ENCODE results near the gene PDGFA. TPM values are rescaled to one million over a fixed set of nuclear protein-coding genes. Genes with fewer than 3 reads are reported as not detected.

Gene PDGFA
- total RNA-seq, 1 donor from 2014 or later: 37.2 TPM

DNA sequence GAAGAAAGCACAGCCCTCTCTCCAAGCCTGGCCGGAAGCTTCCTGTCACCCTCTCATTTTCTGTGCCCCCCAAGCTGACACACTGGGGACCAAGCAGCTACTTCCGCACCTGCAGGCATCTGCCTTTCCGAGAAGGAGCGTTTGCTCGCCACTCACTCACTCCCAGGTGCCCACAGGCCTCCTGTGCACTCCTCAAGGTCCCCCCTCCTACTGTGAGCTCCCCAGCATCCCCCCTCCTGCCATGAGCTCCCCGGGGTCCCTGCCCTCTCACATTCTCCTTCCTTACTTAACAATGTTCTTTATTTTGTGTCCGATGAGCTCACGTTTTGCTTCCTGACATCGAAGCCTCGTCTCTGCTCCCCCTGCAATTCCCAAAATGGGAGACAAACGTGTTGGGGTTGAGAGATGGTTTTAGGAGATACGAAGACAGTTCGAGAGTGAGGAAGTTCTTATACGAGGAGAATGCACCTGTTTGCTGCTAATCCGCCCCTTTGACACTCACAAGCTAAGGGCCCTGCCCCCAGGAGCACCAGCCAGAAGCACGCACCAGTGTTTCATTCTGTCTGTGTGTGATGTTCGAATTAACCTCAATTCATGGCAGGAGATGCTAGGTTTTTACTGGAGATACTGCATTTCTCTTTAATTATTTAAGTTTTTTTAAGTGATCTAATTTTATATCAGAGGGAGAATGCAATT lies 70.2 kb downstream of the PDGFA start:
- intact Hi-C loops (cut with DNase I): no loop called here
- DNase-seq (ENCODE audit: missing footprints) (no peak), ATAC-seq (no peak)

DNA sequence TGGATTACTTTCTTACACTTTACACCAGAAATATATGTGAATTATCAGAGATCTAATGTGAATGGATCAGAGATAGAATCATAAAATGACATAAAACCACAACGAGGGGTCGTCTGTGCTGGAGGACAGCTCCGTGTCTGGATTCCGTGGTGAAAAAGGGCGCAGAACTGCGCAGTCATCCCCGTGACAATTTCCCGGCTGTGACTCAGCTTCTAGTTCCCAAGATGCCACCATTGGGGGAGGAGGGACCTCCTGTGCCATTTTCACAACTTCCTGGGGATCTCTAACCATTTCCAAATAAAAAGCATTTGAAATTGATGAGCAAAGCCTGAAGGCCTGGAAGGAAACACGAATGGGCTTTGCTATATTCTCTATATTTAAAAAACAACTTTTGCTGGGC lies 72.1 kb downstream of the PDGFA start:
- no peak for DNase-seq (ENCODE audit: missing footprints)
- ATAC-seq: no peak
- intact Hi-C loops (cut with DNase I): no loop called here

Other genes starting within 250 kb of the PDGFA start
- gene FOXL3, start 229.7 kb downstream of the PDGFA start, total RNA-seq: not detected
- 17.7 TPM for gene DNAAF5, start 206.9 kb upstream of the PDGFA start, total RNA-seq
- 16.7 TPM for gene PRKAR1B, start 207.4 kb upstream of the PDGFA start, total RNA-seq

All from Right ventricle myocardium inferior (tissue), 1 donor.